ENCODE data around the gene MAFG. TPM values are rescaled to one million over a fixed set of nuclear protein-coding genes. Genes with fewer than 3 reads are reported as not detected.

Gene MAFG
- total and polyA plus RNA-seq, 2 experiments from 2014 or later: 21.3 to 28.5 TPM

GRCh38 chr17:81885454-81885853, 42.1 kb downstream of the MAFG start:
- no peak for DNase-seq (ENCODE audit: low spot score)
- H3K9me2 ChIP-seq (replicated peaks; ENCODE audit: insufficient read depth): no peaks in the 10 kb centered on the region
- H4K20me1 ChIP-seq (ENCODE audit: insufficient read depth, poor library complexity, severe bottlenecking): no peaks in the 10 kb centered on the region
- H3K36me3 ChIP-seq (replicated peaks; ENCODE audit: insufficient read depth, low read depth): no peaks in the 10 kb centered on the region
- 94% methylated on average over 10 of the region's 10 CpGs for WGBS (ENCODE audit: low lambda C conversion rate, missing lambda C conversion rate)
- no peak overlapping the region for H2AFZ ChIP-seq
- no peaks in the 10 kb centered on the region for H3K27me3 ChIP-seq
- no peak for TF ChIP-seq EZH2phosphoT487 (IDR thresholded peaks at IDR 0.05; ENCODE audit: low read depth, severe bottlenecking, unreplicated experiment)
- TF ChIP-seq CTCF (IDR thresholded peaks at IDR 0.05; ENCODE audit: poor library complexity): no peak
- no peak for TF ChIP-seq EZH2 (IDR thresholded peaks at IDR 0.05; ENCODE audit: borderline replicate concordance)
- no peak overlapping the region for H3K4me2 ChIP-seq
- H3K4me3 ChIP-seq: no peak overlapping the region
- H3K27ac ChIP-seq: no peak overlapping the region
- H3K79me2 ChIP-seq: peaks cover 33% of the 10 kb centered on the region
- H3K9me3 ChIP-seq (ENCODE audit: low read depth): no peaks in the 10 kb centered on the region
- H3K4me1 ChIP-seq (ENCODE audit: insufficient read depth): peaks cover 6% of the 10 kb centered on the region

- H3K27ac ChIP-seq: no peak overlapping the region
- TF ChIP-seq CTCF (IDR thresholded peaks at IDR 0.05; ENCODE audit: poor library complexity) (no peak), EZH2 (IDR thresholded peaks at IDR 0.05; ENCODE audit: borderline replicate concordance) (no peak), EZH2phosphoT487 (IDR thresholded peaks at IDR 0.05; ENCODE audit: low read depth, severe bottlenecking, unreplicated experiment) (no peak)
- no peak overlapping the region for H3K4me3 ChIP-seq
- peaks cover under 1% of the 10 kb centered on the region for H3K36me3 ChIP-seq (replicated peaks; ENCODE audit: insufficient read depth, low read depth)
- peaks cover under 1% of the 10 kb centered on the region for H3K4me1 ChIP-seq (ENCODE audit: insufficient read depth)
- no peak for DNase-seq (ENCODE audit: low spot score)
- H3K9me3 ChIP-seq (ENCODE audit: low read depth): no peaks in the 10 kb centered on the region
- no peak overlapping the region for H2AFZ ChIP-seq
- H3K9me2 ChIP-seq (replicated peaks; ENCODE audit: insufficient read depth): no peaks in the 10 kb centered on the region
- H4K20me1 ChIP-seq (ENCODE audit: insufficient read depth, poor library complexity, severe bottlenecking): no peaks in the 10 kb centered on the region
- no peak overlapping the region for H3K4me2 ChIP-seq
- H3K79me2 ChIP-seq: peaks cover 29% of the 10 kb centered on the region
- 99% methylated on average over 5 of the region's 5 CpGs for WGBS (ENCODE audit: low lambda C conversion rate, missing lambda C conversion rate)
- H3K27me3 ChIP-seq: no peaks in the 10 kb centered on the region
Observed at GRCh38 chr17:81884968-81885367, 42.6 kb downstream of the MAFG start.

- DNase-seq (ENCODE audit: low spot score): no peak
- H3K79me2 ChIP-seq: peaks cover 24% of the 10 kb centered on the region
- H3K4me1 ChIP-seq (ENCODE audit: insufficient read depth): no peaks in the 10 kb centered on the region
Observed at GRCh38 chr17:81884520-81884919, 43.0 kb downstream of the MAFG start.

More at GRCh38 chr17:81884520-81884919, 43.0 kb downstream of the MAFG start:
- no peak overlapping the region for H2AFZ ChIP-seq
- H3K27ac ChIP-seq: no peak overlapping the region
- no peaks in the 10 kb centered on the region for H3K27me3 ChIP-seq
- no peak overlapping the region for H3K4me2 ChIP-seq
- no peaks in the 10 kb centered on the region for H3K9me2 ChIP-seq (replicated peaks; ENCODE audit: insufficient read depth)
- H3K36me3 ChIP-seq (replicated peaks; ENCODE audit: insufficient read depth, low read depth): peaks cover 5% of the 10 kb centered on the region
- no peak for TF ChIP-seq EZH2phosphoT487 (IDR thresholded peaks at IDR 0.05; ENCODE audit: low read depth, severe bottlenecking, unreplicated experiment)
- TF ChIP-seq CTCF (IDR thresholded peaks at IDR 0.05; ENCODE audit: poor library complexity): no peak
- no peak for TF ChIP-seq EZH2 (IDR thresholded peaks at IDR 0.05; ENCODE audit: borderline replicate concordance)
- no peaks in the 10 kb centered on the region for H3K9me3 ChIP-seq (ENCODE audit: low read depth)
- H4K20me1 ChIP-seq (ENCODE audit: insufficient read depth, poor library complexity, severe bottlenecking): no peaks in the 10 kb centered on the region
- 95% methylated on average over 11 of the region's 11 CpGs for WGBS (ENCODE audit: low lambda C conversion rate, missing lambda C conversion rate)
- H3K4me3 ChIP-seq: no peak overlapping the region

Data from hepatocyte (in vitro differentiated cells).